ENCODE results near the gene CNTN3. TPM values are rescaled to one million over a fixed set of nuclear protein-coding genes. Genes with fewer than 3 reads are reported as not detected.

CNTN3 gene
- total and polyA plus RNA-seq, 8 donors: 0.76 to 17.1 (median 3.2) TPM

DNA sequence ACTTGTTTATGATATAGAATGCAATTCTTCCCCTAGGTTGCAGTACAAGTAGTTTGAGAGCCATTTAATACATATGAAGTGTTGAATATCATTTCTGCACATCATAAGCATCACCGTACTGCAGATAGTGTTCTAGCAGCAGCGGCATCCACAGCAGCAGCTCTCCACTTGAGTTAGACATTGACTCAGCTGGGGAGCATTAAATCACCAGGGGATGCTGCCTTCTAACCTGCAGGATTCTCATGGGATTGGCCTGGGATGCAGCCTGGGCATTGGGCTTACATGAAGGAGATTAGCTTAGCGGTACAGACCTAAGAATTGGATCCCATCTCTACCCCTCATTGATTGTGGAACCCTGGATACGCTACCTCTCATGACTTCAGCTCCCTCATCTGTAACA, 43.3 kb downstream of the CNTN3 start:
- Histone ChIP-seq H3K27ac (no peak overlapping the region), H3K27me3 (no peaks in the 10 kb centered on the region), H3K9me3 (peaks cover 0 to 4% (median 0%) of the 10 kb centered on the region in 4 donors), H3K4me1 (peaks cover 0 to 5% (median 0%) of the 10 kb centered on the region in 4 donors), H3K4me3 (no peak overlapping the region), H3K36me3 (no peaks in the 10 kb centered on the region)
- intact Hi-C loops (cut with DNase I; ENCODE audit: low total_unique reads): no loop called here
- TF ChIP-seq POLR2AphosphoS5 (IDR thresholded peaks at IDR 0.05) (no peak), POLR2A (IDR thresholded peaks at IDR 0.05) (no peak), EP300 (IDR thresholded peaks at IDR 0.05) (no peak)
- TF ChIP-seq, protein P1, sequence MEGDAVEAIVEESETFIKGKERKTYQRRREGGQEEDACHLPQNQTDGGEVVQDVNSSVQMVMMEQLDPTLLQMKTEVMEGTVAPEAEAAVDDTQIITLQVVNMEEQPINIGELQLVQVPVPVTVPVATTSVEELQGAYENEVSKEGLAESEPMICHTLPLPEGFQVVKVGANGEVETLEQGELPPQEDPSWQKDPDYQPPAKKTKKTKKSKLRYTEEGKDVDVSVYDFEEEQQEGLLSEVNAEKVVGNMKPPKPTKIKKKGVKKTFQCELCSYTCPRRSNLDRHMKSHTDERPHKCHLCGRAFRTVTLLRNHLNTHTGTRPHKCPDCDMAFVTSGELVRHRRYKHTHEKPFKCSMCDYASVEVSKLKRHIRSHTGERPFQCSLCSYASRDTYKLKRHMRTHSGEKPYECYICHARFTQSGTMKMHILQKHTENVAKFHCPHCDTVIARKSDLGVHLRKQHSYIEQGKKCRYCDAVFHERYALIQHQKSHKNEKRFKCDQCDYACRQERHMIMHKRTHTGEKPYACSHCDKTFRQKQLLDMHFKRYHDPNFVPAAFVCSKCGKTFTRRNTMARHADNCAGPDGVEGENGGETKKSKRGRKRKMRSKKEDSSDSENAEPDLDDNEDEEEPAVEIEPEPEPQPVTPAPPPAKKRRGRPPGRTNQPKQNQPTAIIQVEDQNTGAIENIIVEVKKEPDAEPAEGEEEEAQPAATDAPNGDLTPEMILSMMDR (IDR thresholded peaks at IDR 0.05): no peak
- DNase-seq: no peak
- 89 to 98% (median 94%) methylated on average over 4 of the region's 4 CpGs for WGBS, 5 donors
